HL-60 (cell line): Measurements from ENCODE around the gene PP2D1.

Experiments used
- CTCF ChIP-seq: IDR thresholded peaks from one replicate; pipeline ENCODE4 v1.5.1; 2011; ENCODE audit warnings: low read length, control low read depth, inconsistent platforms; ENCODE audit not compliant: insufficient read depth
- POLR2AphosphoS5 ChIP-seq: IDR thresholded peaks from 2 replicates; pipeline ENCODE4 v1.6.1; 2012; ENCODE audit warnings: low read depth

- no peak for TF ChIP-seq POLR2AphosphoS5
- no peak for TF ChIP-seq CTCF
These were observed 31.8 kb upstream of the PP2D1 start for GRCh38 chr3:20043825-20044224.
